Fibroblast of lung (primary cell): ENCODE data around the gene PPRC1. TPM values are rescaled to one million over a fixed set of nuclear protein-coding genes. Genes with fewer than 3 reads are reported as not detected.

ENCODE experiments used
- DNase-seq, 2 donors: peaks; one replicate each; pipeline versions ENCODE4 v3.0.0 to v3.0.0-alpha.2; 2010; ENCODE audit warnings: low read depth in 2 of 2
- H2AFZ ChIP-seq: 2 replicates; pipeline ENCODE4 v1.5.1; 2012; ENCODE audit warnings: low read length, control low read depth, inconsistent platforms
- H3K27ac ChIP-seq: 2 replicates; pipeline ENCODE4 v1.5.1; 2011; ENCODE audit warnings: low read length, control low read depth; ENCODE audit not compliant: insufficient read depth
- H3K27me3 ChIP-seq: 2 replicates; pipeline ENCODE4 v1.5.1; 2011; ENCODE audit warnings: mild to moderate bottlenecking, low read length; ENCODE audit not compliant: control insufficient read depth, insufficient read depth
- H3K36me3 ChIP-seq: 2 replicates; pipeline ENCODE4 v1.5.1; 2011; ENCODE audit warnings: low read length; ENCODE audit not compliant: control insufficient read depth, insufficient read depth
- H3K4me1 ChIP-seq: 2 replicates; pipeline ENCODE4 v1.5.1; 2011; ENCODE audit warnings: low read length; ENCODE audit not compliant: control insufficient read depth, insufficient read depth; ENCODE audit errors: extremely low read depth
- H3K4me2 ChIP-seq: 2 replicates; pipeline ENCODE4 v1.5.1; 2011; ENCODE audit warnings: low read length, control low read depth; ENCODE audit not compliant: insufficient read depth; ENCODE audit errors: extremely low read depth
- H3K4me3 ChIP-seq, 4 experiments: fragments of 200-600 bp in 1 of 4; sonication (generic) in 1 of 4; replicated peaks in 1 of 4; 2 replicates each; pipeline ENCODE4 v1.5.1; 2011 to 2016; ENCODE audit warnings: low read length in 4 of 4, low read depth in 3 of 4, mild to moderate bottlenecking in 3 of 4, control low read depth in 2 of 4, inconsistent platforms in 1 of 4, mixed read lengths in 1 of 4; ENCODE audit not compliant: insufficient read depth in 1 of 4; ENCODE audit errors: control extremely low read depth in 1 of 4
- H3K79me2 ChIP-seq: 2 replicates; pipeline ENCODE4 v1.5.1; 2012; ENCODE audit warnings: mild to moderate bottlenecking, low read length, inconsistent platforms; ENCODE audit not compliant: control insufficient read depth, insufficient read depth
- H3K9ac ChIP-seq: 2 replicates; pipeline ENCODE4 v1.5.1; 2011; ENCODE audit warnings: mild to moderate bottlenecking, low read length, control low read depth; ENCODE audit not compliant: insufficient read depth
- H3K9me3 ChIP-seq: 2 replicates; pipeline ENCODE4 v1.5.1; 2012; ENCODE audit warnings: low read depth, low read length; ENCODE audit not compliant: control insufficient read depth, insufficient read depth
- H4K20me1 ChIP-seq: 2 replicates; pipeline ENCODE4 v1.5.1; 2011; ENCODE audit warnings: low read length; ENCODE audit not compliant: control insufficient read depth, insufficient read depth; ENCODE audit errors: extremely low read depth
- CTCF ChIP-seq, 2 donors: IDR thresholded peaks in 1 of 2; conservative IDR thresholded peaks in 1 of 2; 1 replicate in 1 of 2; 2 replicates in 1 of 2; pipeline ENCODE4 v1.5.1; 2011 to 2012; ENCODE audit warnings: low read length in 2 of 2, control low read depth in 1 of 2, inconsistent platforms in 1 of 2, low read depth in 1 of 2, mild to moderate bottlenecking in 1 of 2
- EZH2 ChIP-seq: IDR thresholded peaks from 2 replicates; pipeline ENCODE4 v1.5.1; 2012; ENCODE audit warnings: low read length, control low read depth, mild to moderate bottlenecking; ENCODE audit errors: missing control alignments
- polyA plus RNA-seq, 2 donors: library from polyadenylated mRNA; depleted of rRNA in 1 of 2; stranded (reverse) in 1 of 2; unstranded in 1 of 2; fragments of >200 nt; gene quantifications; 2 replicates each; pipeline ENCODE4 v1.2.1, GENCODE V29; 2011 to 2012; ENCODE audit warnings: missing spikeins in 1 of 2
- total RNA-seq: library from RNA; depleted of rRNA; stranded (reverse); fragments of >200 nt; gene quantifications from 2 replicates; pipeline ENCODE4 v1.2.1, GENCODE V29; 2014

PPRC1 gene
- total and polyA plus RNA-seq, 2 donors (not counting 1 experiment from before 2014, with no cell fraction given) = 9.9 to 13.5 TPM

GRCh38 chr10:102191956-102192355 lies 59.1 kb downstream of the PPRC1 start:
- Histone ChIP-seq H4K20me1 (no peaks in the 10 kb centered on the region), H3K27ac (no peak overlapping the region), H3K4me3 (no peak overlapping the region), H3K36me3 (no peaks in the 10 kb centered on the region), H3K9ac (no peak overlapping the region), H3K4me2 (no peak overlapping the region), H3K79me2 (no peaks in the 10 kb centered on the region), H3K27me3 (no peaks in the 10 kb centered on the region), H3K9me3 (no peaks in the 10 kb centered on the region), H2AFZ (no peak overlapping the region), H3K4me1 (no peaks in the 10 kb centered on the region)
- no peak for DNase-seq
- TF ChIP-seq CTCF (conservative IDR thresholded peaks at IDR 0.05 in 1 of 2, IDR thresholded peaks at IDR 0.05 in 1 of 2; ENCODE audit: low read depth in 1 of 2, low read length in 2 of 2) (no peak), EZH2 (no peak)

GRCh38 chr10:102195296-102195870 lies 62.5 kb downstream of the PPRC1 start:
- no peaks in the 10 kb centered on the region for H3K4me1 ChIP-seq
- no peaks in the 10 kb centered on the region for H3K36me3 ChIP-seq
- peak in 1 of 2 donors; percentile 19 for DNase-seq

GRCh38 chr10:102196893-102197292 lies 64.1 kb downstream of the PPRC1 start:
- no peak for TF ChIP-seq CTCF (conservative IDR thresholded peaks at IDR 0.05 in 1 of 2, IDR thresholded peaks at IDR 0.05 in 1 of 2; ENCODE audit: low read depth in 1 of 2, low read length in 2 of 2)
- no peak for TF ChIP-seq EZH2
- no peaks in the 10 kb centered on the region for H4K20me1 ChIP-seq
- H3K9ac ChIP-seq = no peak overlapping the region
- H3K9me3 ChIP-seq = no peaks in the 10 kb centered on the region
- peak in 1 of 2 donors; percentile 23 for DNase-seq
- H3K79me2 ChIP-seq = no peaks in the 10 kb centered on the region
- no peak overlapping the region for H2AFZ ChIP-seq
- no peaks in the 10 kb centered on the region for H3K36me3 ChIP-seq
- H3K4me1 ChIP-seq = no peaks in the 10 kb centered on the region
- H3K27ac ChIP-seq = no peak overlapping the region
- no peak overlapping the region for H3K4me3 ChIP-seq
- no peak overlapping the region for H3K4me2 ChIP-seq
- H3K27me3 ChIP-seq = no peaks in the 10 kb centered on the region

More at GRCh38 chr10:102195296-102195870, 62.5 kb downstream of the PPRC1 start:
- Histone ChIP-seq H3K4me3 (no peak overlapping the region), H3K9ac (no peak overlapping the region), H3K9me3 (no peaks in the 10 kb centered on the region), H3K27me3 (no peaks in the 10 kb centered on the region), H3K79me2 (no peaks in the 10 kb centered on the region), H3K27ac (no peak overlapping the region), H4K20me1 (no peaks in the 10 kb centered on the region), H2AFZ (no peak overlapping the region), H3K4me2 (no peak overlapping the region)
- TF ChIP-seq EZH2 (no peak), CTCF (conservative IDR thresholded peaks at IDR 0.05 in 1 of 2, IDR thresholded peaks at IDR 0.05 in 1 of 2; ENCODE audit: low read depth in 1 of 2, low read length in 2 of 2) (no peak)
